Measurements from ENCODE around the gene SYNJ2BP. TPM values are rescaled to one million over a fixed set of nuclear protein-coding genes. Genes with fewer than 3 reads are reported as not detected.

SYNJ2BP gene
- total and polyA plus RNA-seq, 2 of the 13 experiments (the other 11 are each of a cell fraction or from before 2014, with no cell fraction given): 18.1 to 28.6 TPM

DNA sequence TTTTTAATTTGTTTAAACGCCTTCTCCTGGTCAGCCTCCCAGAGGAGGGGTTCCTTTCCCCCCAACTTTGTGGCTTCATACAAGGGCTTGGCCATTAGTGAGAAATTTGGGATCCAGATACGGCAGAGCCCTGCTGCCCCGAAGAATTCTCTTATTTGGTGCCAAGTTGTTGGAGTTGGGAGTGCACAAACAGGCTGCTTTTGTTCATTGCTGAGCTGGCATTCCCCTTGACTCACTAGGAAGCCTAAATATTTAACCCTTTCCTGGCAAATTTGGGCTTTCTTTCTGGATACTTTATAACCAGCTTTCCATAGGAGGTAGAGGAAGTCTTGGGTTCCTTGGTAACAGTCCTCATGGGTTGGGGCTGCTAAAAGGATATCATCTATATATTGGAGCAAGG is 24.8 kb upstream of the SYNJ2BP start:
- no peaks in the 10 kb centered on the region for H4K20me1 ChIP-seq (ENCODE audit: insufficient read depth, low read length)
- no peak overlapping the region for H3K9ac ChIP-seq (ENCODE audit: insufficient read depth, low read depth, low read length)
- H3K79me2 ChIP-seq (ENCODE audit: insufficient read depth, low read length): no peaks in the 10 kb centered on the region
- ChIA-PET POLR2A (no interaction called here), CTCF (ENCODE audit: low intra/inter-chr PET ratio, low total read pairs) (no interaction called here)
- FAIRE-seq (no peak), ATAC-seq (no peak), DNase-seq (ENCODE audit: low spot score) (no peak)
- H3K27ac ChIP-seq (ENCODE audit: extremely low read length, insufficient read depth, low read length): no peak overlapping the region
- H3K4me1 ChIP-seq (ENCODE audit: insufficient read depth, low read length): no peaks in the 10 kb centered on the region
- H3K36me3 ChIP-seq (replicated peaks in 1 of 2; ENCODE audit: control insufficient read depth in 1 of 2, insufficient read depth in 2 of 2, low read length in 2 of 2): no peaks in the 10 kb centered on the region
- H2AFZ ChIP-seq (ENCODE audit: low read length): no peak overlapping the region
- no peak for TF ChIP-seq ZNF253 (CRISPR knock-in tag; IDR thresholded peaks at IDR 0.05; ENCODE audit: borderline replicate concordance)
- no peak for TF ChIP-seq BORCS8-MEF2B (CRISPR knock-in tag; IDR thresholded peaks at IDR 0.05)
- no peak for TF ChIP-seq TSC22D2 (CRISPR knock-in tag; IDR thresholded peaks at IDR 0.05; ENCODE audit: borderline replicate concordance)
- TF ChIP-seq SIX4 (CRISPR knock-in tag; IDR thresholded peaks at IDR 0.05): no peak
- no peak for TF ChIP-seq FOXA1 (IDR thresholded peaks at IDR 0.05)
- TF ChIP-seq FOXA1 (CRISPR knock-in tag; IDR thresholded peaks at IDR 0.05): no peak
- TF ChIP-seq ZSCAN22 (CRISPR knock-in tag; IDR thresholded peaks at IDR 0.05): no peak
- no peak for TF ChIP-seq CBX1 (IDR thresholded peaks at IDR 0.05; ENCODE audit: low read depth)
- TF ChIP-seq, protein P1, sequence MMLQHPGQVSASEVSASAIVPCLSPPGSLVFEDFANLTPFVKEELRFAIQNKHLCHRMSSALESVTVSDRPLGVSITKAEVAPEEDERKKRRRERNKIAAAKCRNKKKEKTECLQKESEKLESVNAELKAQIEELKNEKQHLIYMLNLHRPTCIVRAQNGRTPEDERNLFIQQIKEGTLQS (CRISPR knock-in tag; IDR thresholded peaks at IDR 0.05): no peak
- no peak for TF ChIP-seq ZNF382 (CRISPR knock-in tag; IDR thresholded peaks at IDR 0.05; ENCODE audit: borderline replicate concordance)
- no peak for TF ChIP-seq NCOA5 (CRISPR knock-in tag; IDR thresholded peaks at IDR 0.05)
- H3K4me2 ChIP-seq (ENCODE audit: low read depth, low read length): no peak overlapping the region
- WGBS (ENCODE audit: low lambda C conversion rate): 10% methylated on average over 3 of the region's 3 CpGs
- H3K4me3 ChIP-seq (replicated peaks in 1 of 3; ENCODE audit: insufficient read depth in 1 of 3, low read depth in 2 of 3, low read length in 3 of 3): no peak overlapping the region
- H3K9me3 ChIP-seq (ENCODE audit: low read length): peaks cover 37% of the 10 kb centered on the region
- no TSS peak for BruUV-seq (replicated peaks)
- intact Hi-C loops (cut with micrococcal nuclease; ENCODE audit: unreplicated experiment): no loop called here
- in situ Hi-C loops (cut with HindIII; ENCODE audit: extremely low pct_ligation_motif_present, low pct_unique_long_range_greater_than_20kb): no loop called here
- no peaks in the 10 kb centered on the region; a peak in 1 of 5 replicates for H3K27me3 ChIP-seq (ENCODE audit: control insufficient read depth in 1 of 2, insufficient read depth in 2 of 2, low read length in 2 of 2)

DNA sequence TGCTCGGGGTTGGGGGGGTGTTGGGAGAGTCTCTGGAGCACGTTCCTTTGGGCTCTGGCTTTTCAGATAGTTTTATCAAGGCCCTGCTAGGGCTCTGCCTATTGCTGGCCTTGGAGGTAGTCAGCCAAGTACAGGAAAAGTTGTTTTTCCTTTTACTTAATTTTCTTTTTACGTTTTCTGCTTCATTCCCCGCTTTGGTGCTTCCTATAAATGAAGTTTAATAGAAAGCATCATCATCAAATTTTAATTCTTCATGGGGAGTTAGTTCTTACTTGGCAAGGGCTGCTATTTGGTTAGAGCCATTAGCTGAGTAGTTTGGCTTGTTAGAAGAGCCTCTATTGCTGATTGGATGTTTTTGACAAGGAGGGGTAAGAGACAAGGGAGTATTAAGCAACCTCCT is 20.0 kb upstream of the SYNJ2BP start:
- no peaks in the 10 kb centered on the region for H3K79me2 ChIP-seq (ENCODE audit: insufficient read depth, low read length)
- no peak overlapping the region for H3K27ac ChIP-seq (ENCODE audit: extremely low read length, insufficient read depth, low read length)
- peaks cover 1% of the 10 kb centered on the region for H3K9me3 ChIP-seq (ENCODE audit: low read length)
- H2AFZ ChIP-seq (ENCODE audit: low read length): no peak overlapping the region
- no TSS peak for BruUV-seq (replicated peaks)
- DNase-seq (ENCODE audit: low spot score): no peak
- ATAC-seq: no peak
- no peaks in the 10 kb centered on the region for H3K4me1 ChIP-seq (ENCODE audit: insufficient read depth, low read length)
- H3K9ac ChIP-seq (ENCODE audit: insufficient read depth, low read depth, low read length): no peak overlapping the region
- FAIRE-seq: no peak
- H3K4me3 ChIP-seq (replicated peaks in 1 of 3; ENCODE audit: insufficient read depth in 1 of 3, low read depth in 2 of 3, low read length in 3 of 3): no peak overlapping the region
- no peak overlapping the region for H3K4me2 ChIP-seq (ENCODE audit: low read depth, low read length)
- intact Hi-C loops (cut with micrococcal nuclease; ENCODE audit: unreplicated experiment) (no loop called here), in situ Hi-C loops (cut with HindIII; ENCODE audit: extremely low pct_ligation_motif_present, low pct_unique_long_range_greater_than_20kb) (no loop called here)
- CTCF ChIA-PET (ENCODE audit: low intra/inter-chr PET ratio, low total read pairs): no interaction called here
- no peaks in the 10 kb centered on the region for H4K20me1 ChIP-seq (ENCODE audit: insufficient read depth, low read length)
- no peaks in the 10 kb centered on the region for H3K36me3 ChIP-seq (replicated peaks in 1 of 2; ENCODE audit: control insufficient read depth in 1 of 2, insufficient read depth in 2 of 2, low read length in 2 of 2)
- no peaks in the 10 kb centered on the region; a peak in 1 of 5 replicates for H3K27me3 ChIP-seq (ENCODE audit: control insufficient read depth in 1 of 2, insufficient read depth in 2 of 2, low read length in 2 of 2)
- 0% methylated on average over 4 of the region's 4 CpGs for WGBS (ENCODE audit: low lambda C conversion rate)
- POLR2A ChIA-PET: no interaction called here
- TF ChIP-seq, protein P2, sequence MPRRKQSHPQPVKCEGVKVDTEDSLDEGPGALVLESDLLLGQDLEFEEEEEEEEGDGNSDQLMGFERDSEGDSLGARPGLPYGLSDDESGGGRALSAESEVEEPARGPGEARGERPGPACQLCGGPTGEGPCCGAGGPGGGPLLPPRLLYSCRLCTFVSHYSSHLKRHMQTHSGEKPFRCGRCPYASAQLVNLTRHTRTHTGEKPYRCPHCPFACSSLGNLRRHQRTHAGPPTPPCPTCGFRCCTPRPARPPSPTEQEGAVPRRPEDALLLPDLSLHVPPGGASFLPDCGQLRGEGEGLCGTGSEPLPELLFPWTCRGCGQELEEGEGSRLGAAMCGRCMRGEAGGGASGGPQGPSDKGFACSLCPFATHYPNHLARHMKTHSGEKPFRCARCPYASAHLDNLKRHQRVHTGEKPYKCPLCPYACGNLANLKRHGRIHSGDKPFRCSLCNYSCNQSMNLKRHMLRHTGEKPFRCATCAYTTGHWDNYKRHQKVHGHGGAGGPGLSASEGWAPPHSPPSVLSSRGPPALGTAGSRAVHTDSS (CRISPR knock-in tag; conservative IDR thresholded peaks at IDR 0.05): no peak
- TF ChIP-seq ATF7 (IDR thresholded peaks at IDR 0.05) (no peak), ATF7 (CRISPR knock-in tag; IDR thresholded peaks at IDR 0.05) (no peak), ZNF550 (CRISPR knock-in tag; IDR thresholded peaks at IDR 0.05; ENCODE audit: borderline replicate concordance) (no peak), ZNF296 (CRISPR knock-in tag; conservative IDR thresholded peaks at IDR 0.05) (no peak), ZNF367 (CRISPR knock-in tag; IDR thresholded peaks at IDR 0.05; ENCODE audit: borderline replicate concordance) (no peak), ARID3A (IDR thresholded peaks at IDR 0.05; ENCODE audit: low read depth, low read length) (no peak), HNF4A (CRISPR knock-in tag; IDR thresholded peaks at IDR 0.05) (no peak), ZSCAN20 (CRISPR knock-in tag; IDR thresholded peaks at IDR 0.05; ENCODE audit: borderline replicate concordance) (no peak)

All from HepG2 (cell line).